SH-SY5Y (cell line): ENCODE data around the gene GRK4.

ENCODE experiments used
- GATA2 ChIP-seq: IDR thresholded peaks from 2 replicates; pipeline ENCODE4 v1.6.1; 2011; ENCODE audit warnings: mild to moderate bottlenecking, low read depth, low read length
- GATA3 ChIP-seq: IDR thresholded peaks from 2 replicates; pipeline ENCODE4 v1.6.1; 2011; ENCODE audit warnings: low read depth, mild to moderate bottlenecking, low read length, moderate library complexity

The GRK4 gene

GRCh38 chr4:3073158-3074077 is 110.0 kb downstream of the GRK4 start:
- TF ChIP-seq GATA2 = no peak
- no peak for TF ChIP-seq GATA3

- TF ChIP-seq GATA3 (no peak), GATA2 (no peak)
Measured at GRCh38 chr4:3074078-3074845, 110.9 kb downstream of the GRK4 start, which contains the start of the genes HTT and HTT-AS. HTT (plus strand) TSS chr4:3074681; CDS start chr4:3074826, 145 bp downstream. HTT-AS (minus strand) TSS chr4:3074538.

GRCh38 chr4:3074846-3075651 is 111.7 kb downstream of the GRK4 start:
- TF ChIP-seq GATA2 (no peak), GATA3 (no peak)

GRCh38 chr4:3075652-3075981 is 112.2 kb downstream of the GRK4 start:
- no peak for TF ChIP-seq GATA3
- TF ChIP-seq GATA2 = no peak

GRCh38 chr4:3077796-3078195 is 114.4 kb downstream of the GRK4 start:
- TF ChIP-seq GATA2 (no peak), GATA3 (no peak)

- TF ChIP-seq GATA2 (no peak), GATA3 (no peak)
Measured at GRCh38 chr4:3079694-3080123, 116.3 kb downstream of the GRK4 start.

GRCh38 chr4:3082925-3083515 is 119.6 kb downstream of the GRK4 start:
- TF ChIP-seq GATA2 (no peak), GATA3 (no peak)

GRCh38 chr4:3083732-3084131 is 120.4 kb downstream of the GRK4 start:
- TF ChIP-seq GATA3 (no peak), GATA2 (no peak)

- TF ChIP-seq GATA2 = no peak
- TF ChIP-seq GATA3 = no peak
Measured at GRCh38 chr4:3085948-3086670, 122.7 kb downstream of the GRK4 start.

- no peak for TF ChIP-seq GATA2
- TF ChIP-seq GATA3 = no peak
Measured at GRCh38 chr4:3087115-3087797, 123.9 kb downstream of the GRK4 start.
